H1 (cell line): ENCODE data around the gene VIPR2. TPM values are rescaled to one million over a fixed set of nuclear protein-coding genes. Genes with fewer than 3 reads are reported as not detected.

ENCODE experiments used
- CTCF ChIA-PET: fragments of 300-600 bp; sonication (Branson Sonifier 250); formaldehyde crosslinking; loops from one replicate; lab custom pipeline; 2021; ENCODE audit not compliant: partially characterized antibody; lab: Charles Lee
- POLR2A ChIA-PET: fragments of 300-600 bp; sonication (Branson Sonifier 250); formaldehyde crosslinking; loops from one replicate; lab custom pipeline; 2021; ENCODE audit warnings: inconsistent platforms; ENCODE audit not compliant: partially characterized antibody; lab: Charles Lee
- DNase-seq, 2 experiments: peaks; one replicate each; pipeline versions ENCODE4 v3.0.0 to v3.0.0-alpha.2; 2010 to 2022; ENCODE audit warnings: low spot score in 2 of 2, low read depth in 1 of 2, mixed read lengths in 1 of 2
- FAIRE-seq: peaks from 2 replicates; lab custom pipeline; 2011; peaks lifted over from hg19 to GRCh38; lab: Jason Lieb, UNC
- H2AFZ ChIP-seq: 2 replicates; pipeline ENCODE4 v1.8.1; 2012; ENCODE audit warnings: low read length, inconsistent platforms
- H2AK5ac ChIP-seq: 2 replicates; pipeline ENCODE4 v1.6.1; 2013; ENCODE audit warnings: low read depth, low read length
- H2BK120ac ChIP-seq: replicated peaks from 2 replicates; pipeline ENCODE3; 2013; ENCODE audit warnings: low read depth, low read length, inconsistent platforms
- H2BK12ac ChIP-seq: 2 replicates; pipeline ENCODE4 v1.6.1; 2013; ENCODE audit warnings: low read depth, low read length
- H2BK15ac ChIP-seq: 2 replicates; pipeline ENCODE4 v1.6.1; 2013; ENCODE audit warnings: low read length
- H2BK20ac ChIP-seq: 2 replicates; pipeline ENCODE4 v1.6.1; 2013; ENCODE audit warnings: low read length
- H2BK5ac ChIP-seq: 2 replicates; pipeline ENCODE4 v1.6.1; 2013; ENCODE audit warnings: low read depth, low read length
- H3K14ac ChIP-seq: 2 replicates; pipeline ENCODE4 v1.6.1; 2013; ENCODE audit warnings: inconsistent platforms; ENCODE audit not compliant: insufficient read length
- H3K18ac ChIP-seq: 2 replicates; pipeline ENCODE4 v1.6.1; 2013; ENCODE audit warnings: low read length; ENCODE audit errors: extremely low read depth
- H3K23ac ChIP-seq: 2 replicates; pipeline ENCODE4 v1.6.1; 2013; ENCODE audit warnings: inconsistent platforms; ENCODE audit not compliant: insufficient read length
- H3K23me2 ChIP-seq: 2 replicates; pipeline ENCODE4 v1.6.1; 2013; ENCODE audit warnings: low read depth, low read length
- H3K27ac ChIP-seq: 2 replicates; pipeline ENCODE4 v1.6.1; 2011; ENCODE audit warnings: low read depth, low read length, inconsistent platforms
- H3K27me3 ChIP-seq, 4 experiments: replicated peaks in 1 of 4; 1 replicate in 1 of 4; 2 replicates in 3 of 4; pipeline versions ENCODE4 v1.6.1 to v1.8.1; 2011 to 2013; ENCODE audit warnings: low read length in 3 of 4, mild to moderate bottlenecking in 3 of 4, inconsistent platforms in 2 of 4, mixed read lengths in 2 of 4, moderate library complexity in 1 of 4; ENCODE audit not compliant: control insufficient read depth in 3 of 4, insufficient read depth in 3 of 4; ENCODE audit errors: extremely low read depth in 1 of 4
- H3K36me3 ChIP-seq, 4 experiments: 2 replicates each; pipeline versions ENCODE4 v1.6.1 to v1.8.1; 2011 to 2013; ENCODE audit warnings: mild to moderate bottlenecking in 4 of 4, low read length in 3 of 4, moderate library complexity in 2 of 4, control low read depth in 1 of 4, inconsistent platforms in 1 of 4; ENCODE audit not compliant: insufficient read depth in 4 of 4, control insufficient read depth in 2 of 4
- H3K4ac ChIP-seq: replicated peaks from 2 replicates; pipeline ENCODE3; 2013; ENCODE audit warnings: low read length, low read depth, mixed read lengths, inconsistent platforms; ENCODE audit not compliant: insufficient read length
- H3K4me1 ChIP-seq, 4 experiments: replicated peaks in 1 of 4; 1 replicate in 1 of 4; 2 replicates in 3 of 4; pipeline versions ENCODE4 v1.6.1 to v1.8.1; 2011 to 2013; ENCODE audit warnings: low read length in 3 of 4, inconsistent platforms in 2 of 4, mixed read lengths in 1 of 4; ENCODE audit not compliant: insufficient read depth in 4 of 4, control insufficient read depth in 3 of 4
- H3K4me2 ChIP-seq, 2 experiments: 2 replicates each; pipeline versions ENCODE4 v1.6.1 to v1.8.1; 2011 to 2013; ENCODE audit warnings: low read depth in 2 of 2, low read length in 2 of 2, control low read depth in 1 of 2, inconsistent platforms in 1 of 2, mild to moderate bottlenecking in 1 of 2; ENCODE audit not compliant: insufficient read depth in 1 of 2
- H3K4me3 ChIP-seq, 4 experiments: fragments of 200-600, 300-600 bp in 1 of 4; sonication (generic), shearing (Covaris generic), sonication (Bioruptor Twin) in 1 of 4; 2 replicates each; pipeline versions ENCODE4 v1.5.1 to v1.8.1; 2011 to 2016; ENCODE audit warnings: low read length in 4 of 4, low read depth in 3 of 4, control low read depth in 2 of 4, inconsistent platforms in 2 of 4, mild to moderate bottlenecking in 2 of 4, mixed read lengths in 1 of 4, moderate library complexity in 1 of 4; ENCODE audit not compliant: insufficient read depth in 2 of 4; ENCODE audit errors: extremely low read depth in 1 of 4
- H3K56ac ChIP-seq: replicated peaks from 2 replicates; pipeline ENCODE3; 2013; ENCODE audit warnings: low read depth, mild to moderate bottlenecking, mixed read lengths, low read length, inconsistent platforms; ENCODE audit not compliant: insufficient read length
- H3K79me1 ChIP-seq: 2 replicates; pipeline ENCODE4 v1.6.1; 2013; ENCODE audit warnings: low read depth, low read length, control low read depth
- H3K79me2 ChIP-seq, 2 experiments: 2 replicates each; pipeline versions ENCODE4 v1.6.1 to v1.8.1; 2012 to 2013; ENCODE audit warnings: low read length in 2 of 2, mild to moderate bottlenecking in 2 of 2, inconsistent platforms in 1 of 2; ENCODE audit not compliant: insufficient read depth in 2 of 2, control insufficient read depth in 1 of 2
- H3K9ac ChIP-seq, 4 experiments: replicated peaks in 1 of 4; 1 replicate in 1 of 4; 2 replicates in 3 of 4; pipeline versions ENCODE4 v1.6.1 to v1.8.1; 2011 to 2013; ENCODE audit warnings: low read depth in 3 of 4, low read length in 3 of 4, control low read depth in 2 of 4, mild to moderate bottlenecking in 2 of 4, moderate library complexity in 2 of 4, inconsistent platforms in 1 of 4; ENCODE audit errors: extremely low read depth in 1 of 4
- H3K9me3 ChIP-seq, 2 experiments: 2 replicates each; pipeline versions ENCODE4 v1.6.1 to v1.8.1; 2012 to 2013; ENCODE audit warnings: mild to moderate bottlenecking in 2 of 2, moderate library complexity in 2 of 2, control low read depth in 1 of 2, inconsistent platforms in 1 of 2, low read depth in 1 of 2, low read length in 1 of 2, mixed read lengths in 1 of 2; ENCODE audit not compliant: insufficient read depth in 2 of 2
- H4K20me1 ChIP-seq, 2 experiments: replicated peaks in 1 of 2; 2 replicates each; pipeline versions ENCODE3 to v1.8.1; 2011 to 2013; ENCODE audit warnings: inconsistent platforms in 2 of 2, low read length in 2 of 2, mild to moderate bottlenecking in 1 of 2; ENCODE audit not compliant: insufficient read depth in 2 of 2, control insufficient read depth in 1 of 2
- H4K5ac ChIP-seq: 2 replicates; pipeline ENCODE4 v1.6.1; 2013; ENCODE audit warnings: low read length, low read depth, mixed read lengths, inconsistent platforms; ENCODE audit not compliant: insufficient read length
- H4K8ac ChIP-seq: 2 replicates; pipeline ENCODE4 v1.8.0; 2013; ENCODE audit warnings: mild to moderate bottlenecking, moderate library complexity, low read length, inconsistent platforms; ENCODE audit not compliant: insufficient read depth; ENCODE audit errors: extremely low read depth
- H4K91ac ChIP-seq: replicated peaks from 2 replicates; pipeline ENCODE3; 2013; ENCODE audit warnings: low read length, mixed read lengths, inconsistent platforms; ENCODE audit not compliant: insufficient read length
- EZH2 ChIP-seq: fragments of 200-600 bp; sonication (generic); IDR thresholded peaks from 2 replicates; pipeline ENCODE4 v1.7.1; 2012; ENCODE audit warnings: low read depth, mild to moderate bottlenecking, moderate library complexity, low read length, inconsistent platforms; ENCODE audit not compliant: severe bottlenecking
- FOSL1 ChIP-seq: IDR thresholded peaks from 2 replicates; pipeline ENCODE4 v1.6.1; 2011; ENCODE audit warnings: mild to moderate bottlenecking, low read depth, low read length, moderate library complexity; ENCODE audit not compliant: insufficient read depth
- JUND ChIP-seq: IDR thresholded peaks from 2 replicates; pipeline ENCODE4 v1.6.1; 2011; ENCODE audit warnings: mild to moderate bottlenecking, improper control_type of control experiment, low read length
- PHF8 ChIP-seq: fragments of 200-600 bp; sonication (generic); conservative IDR thresholded peaks from 2 replicates; pipeline ENCODE4 v1.7.1; 2012; ENCODE audit warnings: low read depth, mild to moderate bottlenecking, inconsistent platforms, low read length, moderate library complexity
- POU5F1 ChIP-seq: IDR thresholded peaks from 2 replicates; pipeline ENCODE4 v1.6.1; 2011; ENCODE audit warnings: low read depth, mild to moderate bottlenecking, low read length, moderate library complexity
- RBBP5 ChIP-seq: IDR thresholded peaks from 2 replicates; pipeline ENCODE4 v1.7.1; 2012; ENCODE audit warnings: low read depth, mild to moderate bottlenecking, inconsistent platforms, low read length, moderate library complexity, borderline replicate concordance
- SIN3A ChIP-seq, 2 experiments: IDR thresholded peaks in 1 of 2; conservative IDR thresholded peaks in 1 of 2; 2 replicates each; pipeline ENCODE4 v1.6.1; 2011 to 2012; ENCODE audit warnings: low read length in 2 of 2, improper control_type of control experiment in 1 of 2, low read depth in 1 of 2, mild to moderate bottlenecking in 1 of 2
- TAF7 ChIP-seq: optimal IDR thresholded peaks from 2 replicates; pipeline ENCODE3; 2011; ENCODE audit warnings: low read depth, mild to moderate bottlenecking, inconsistent platforms, low read length, moderate library complexity, borderline replicate concordance
- TBP ChIP-seq: IDR thresholded peaks from 2 replicates; pipeline ENCODE4 v1.6.1; 2011; ENCODE audit warnings: low read depth, low read length, improper control_type of control experiment
- YY1 ChIP-seq: IDR thresholded peaks from 2 replicates; pipeline ENCODE4 v1.6.1; 2011; ENCODE audit warnings: low read depth, mild to moderate bottlenecking, low read length
- WGBS, 2 experiments: shearing (Covaris generic) in 1 of 2; methylation state at CpG; one replicate each; pipeline versions ENCODE4 v1.1.6 to v1.1.7; 2013 to 2015; ENCODE audit warnings: low lambda C conversion rate in 2 of 2, mixed read lengths in 2 of 2, inconsistent platforms in 1 of 2, low coverage in 1 of 2, missing lambda C conversion rate in 1 of 2; ENCODE audit not compliant: insufficient replicate concordance in 2 of 2, insufficient coverage in 1 of 2, insufficient read length in 1 of 2; ENCODE audit errors: extremely low coverage in 1 of 2, missing lambda C conversion rate in 1 of 2; 5-methylcytosine and 5-hydroxymethylcytosine counted together
- polyA plus RNA-seq, 7 experiments: library from polyadenylated mRNA; depleted of rRNA in 3 of 7; stranded (reverse) in 5 of 7; unstranded in 2 of 7; fragments of >200 nt in 5 of 7; fragments of 200-250 nt in 2 of 7; gene quantifications; 1 replicate in 5 of 7; 2 replicates in 1 of 7; 4 replicates in 1 of 7; pipeline versions ENCODE4 v1.2.1 to v1.2.3, GENCODE V29; 2011 to 2013; ENCODE audit warnings: missing spikeins in 2 of 7, mixed read lengths in 2 of 7
- total RNA-seq: library from RNA; stranded (reverse); fragmentation: NEBNext Ultra II Directional; extraction: Animal tissue kit (Norgen Biotek cat#: 25700); gene quantifications from 2 replicates; pipeline ENCODE4 v1.2.1, GENCODE V29; 2021
- TF ChIP-seq, protein P1 (sequence below): IDR thresholded peaks from 2 replicates; pipeline ENCODE4 v1.6.1; 2011; ENCODE audit warnings: low read depth, mild to moderate bottlenecking, low read length; ENCODE audit not compliant: insufficient read depth

VIPR2 gene
- total and polyA plus RNA-seq, 2 of the 8 experiments (the other 6 are each of a cell fraction or from before 2014, with no cell fraction given): 2.4 to 6.3 TPM

DNA sequence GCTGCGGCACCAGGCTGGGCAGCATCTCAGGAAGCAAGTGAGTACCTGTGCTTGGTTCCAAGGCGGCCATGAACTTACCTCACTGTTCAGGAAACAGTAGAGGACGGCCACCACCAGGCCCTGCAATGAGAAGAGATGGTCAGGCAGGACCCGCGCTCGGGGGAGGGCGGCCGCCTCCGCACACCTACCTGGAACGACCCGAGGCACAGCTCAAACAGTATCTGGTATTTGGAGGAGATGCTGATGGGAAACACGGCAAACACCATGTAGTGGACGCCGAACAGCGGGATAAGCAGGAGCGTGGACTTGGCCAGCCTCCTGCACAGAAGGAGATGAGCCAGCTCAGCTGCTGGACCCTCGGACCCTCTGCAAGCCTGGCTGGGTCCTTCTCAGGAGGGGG lies 112.9 kb downstream of the VIPR2 start:
- ChIA-PET CTCF (interaction anchor here (0.6 to 4.0 kb wide), 9 partner anchors 10 to 207 kb away, joined by 3 to 15 read pairs (median 4); no protein-coding TSS in a partner anchor), POLR2A (interaction anchor here (1.8 kb wide), 1 partner anchor 111 kb away, joined by 4 read pairs; no protein-coding TSS in a partner anchor)
- Histone ChIP-seq H2BK20ac (no peak overlapping the region), H3K14ac (no peak overlapping the region), H2AK5ac (no peak overlapping the region), H3K23me2 (peaks cover 11% of the 10 kb centered on the region; the same call in 1 of the 2 replicates), H3K27ac (no peak overlapping the region), H2BK15ac (no peak overlapping the region), H3K79me2 (no peaks in the 10 kb centered on the region), H4K20me1 (no peaks in the 10 kb centered on the region), H4K5ac (no peak overlapping the region), H3K4me2 (peak overlapping the region; percentile 64 to 90), H2AFZ (no peak overlapping the region), H2BK12ac (no peak overlapping the region), H3K4ac (no peak overlapping the region), H3K4me3 (peak overlapping the region in 1 of 4 experiments; percentile 74; a peak in 2 of 8 replicates), H4K91ac (no peak overlapping the region), H3K56ac (no peak overlapping the region), H3K4me1 (peaks cover 0 to 15% (median 8%) of the 10 kb centered on the region in 4 experiments; a peak in 5 of 7 replicates), H4K8ac (no peak overlapping the region), H3K18ac (no peak overlapping the region), H3K79me1 (no peaks in the 10 kb centered on the region), H2BK120ac (no peak overlapping the region), H3K27me3 (peaks cover 0 to 3% (median 2%) of the 10 kb centered on the region in 4 experiments; a peak in 3 of 7 replicates), H3K23ac (no peak overlapping the region), H2BK5ac (no peak overlapping the region), H3K9me3 (no peaks in the 10 kb centered on the region), H3K9ac (no peak overlapping the region), H3K36me3 (no peaks in the 10 kb centered on the region; a peak in 1 of 8 replicates)
- TF ChIP-seq JUND (no peak), TAF7 (no peak), TBP (no peak), PHF8 (no peak), YY1 (no peak), RBBP5 (no peak), POU5F1 (no peak), FOSL1 (no peak), SIN3A (conservative IDR thresholded peaks at IDR 0.05 in 1 of 2, IDR thresholded peaks at IDR 0.05 in 1 of 2; ENCODE audit: low read depth in 1 of 2, low read length in 2 of 2) (no peak), EZH2 (no peak)
- TF ChIP-seq, protein P1, sequence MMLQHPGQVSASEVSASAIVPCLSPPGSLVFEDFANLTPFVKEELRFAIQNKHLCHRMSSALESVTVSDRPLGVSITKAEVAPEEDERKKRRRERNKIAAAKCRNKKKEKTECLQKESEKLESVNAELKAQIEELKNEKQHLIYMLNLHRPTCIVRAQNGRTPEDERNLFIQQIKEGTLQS: no peak
- WGBS, 2 experiments: 96% methylated on average over 13 of the region's 17 CpGs; no CpG with 5 or more reads in 1 of the 2 experiments
- DNase-seq (no peak), FAIRE-seq (no peak)
